ENCODE data around the gene TTC33. TPM values are rescaled to one million over a fixed set of nuclear protein-coding genes. Genes with fewer than 3 reads are reported as not detected.
"Not testable (repeated sequence)": the region's sequence is repeated elsewhere in the genome, so short reads cannot be mapped to it uniquely, and the experiment has no call there.

The TTC33 gene, protein sequence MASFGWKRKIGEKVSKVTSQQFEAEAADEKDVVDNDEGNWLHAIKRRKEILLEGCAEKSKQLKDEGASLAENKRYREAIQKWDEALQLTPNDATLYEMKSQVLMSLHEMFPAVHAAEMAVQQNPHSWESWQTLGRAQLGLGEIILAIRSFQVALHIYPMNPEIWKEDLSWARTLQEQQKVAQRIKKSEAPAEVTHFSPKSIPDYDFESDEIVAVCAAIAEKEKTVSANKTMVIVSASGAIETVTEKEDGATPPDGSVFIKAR
- polyA plus RNA-seq (2013, experiment 1 of 2; ENCODE audit: insufficient read length) = 9.7 TPM
- polyA plus RNA-seq (2013, experiment 2 of 2; ENCODE audit: insufficient read length) = 9.9 TPM

DNA sequence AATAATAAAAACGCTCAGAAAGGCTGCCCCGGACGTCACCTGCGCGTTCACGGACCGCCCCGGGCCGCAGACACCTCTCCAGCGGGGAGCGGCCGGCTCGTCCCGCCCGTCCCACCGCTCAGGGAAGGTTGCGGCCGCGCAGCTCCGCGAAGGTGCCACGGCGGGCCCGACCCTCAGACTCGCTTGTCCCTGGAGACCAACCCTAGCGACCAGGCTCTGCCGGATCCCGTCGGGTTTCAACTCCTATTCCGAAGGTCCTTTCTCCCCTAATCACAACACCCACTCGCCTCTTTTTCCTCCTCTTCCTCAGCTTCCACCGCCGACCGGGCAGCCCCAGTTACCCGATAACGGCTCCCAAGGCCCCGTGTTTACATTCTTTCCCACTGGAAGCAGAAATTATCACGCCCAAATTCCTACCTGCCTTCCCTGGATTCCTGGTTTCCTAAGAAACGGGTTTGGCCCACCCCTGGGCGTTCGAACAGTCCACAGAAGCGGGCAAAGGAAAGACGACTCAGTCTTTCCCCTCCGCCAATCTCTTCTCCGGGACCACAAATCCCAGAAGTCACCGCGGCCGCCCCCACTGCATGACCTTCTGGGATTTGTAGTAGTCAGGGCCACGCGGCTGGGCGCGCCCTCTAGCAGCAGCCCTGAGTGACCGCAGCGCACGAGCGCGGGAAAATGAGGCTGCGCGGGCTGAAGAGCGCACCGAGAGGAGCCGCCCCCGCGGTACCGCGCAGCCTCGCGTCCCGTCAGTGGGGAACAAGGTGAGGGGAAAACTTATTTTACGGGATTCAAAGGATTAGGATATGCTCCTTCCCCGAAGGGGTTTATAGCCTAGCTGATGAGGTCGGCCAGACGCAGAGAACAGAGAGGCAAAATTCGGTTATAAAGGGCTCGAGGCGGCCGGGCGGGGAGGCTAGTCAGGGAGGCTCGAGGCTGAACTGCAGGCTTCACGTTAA, at the start of gene TTC33:
TSS of gene TTC33 (minus strand) at position 555 of the 959 bp plus-strand sequence. CDS start 8,943 bp downstream, outside the sequence.
- peak; percentile 94 for DNase-seq

DNA sequence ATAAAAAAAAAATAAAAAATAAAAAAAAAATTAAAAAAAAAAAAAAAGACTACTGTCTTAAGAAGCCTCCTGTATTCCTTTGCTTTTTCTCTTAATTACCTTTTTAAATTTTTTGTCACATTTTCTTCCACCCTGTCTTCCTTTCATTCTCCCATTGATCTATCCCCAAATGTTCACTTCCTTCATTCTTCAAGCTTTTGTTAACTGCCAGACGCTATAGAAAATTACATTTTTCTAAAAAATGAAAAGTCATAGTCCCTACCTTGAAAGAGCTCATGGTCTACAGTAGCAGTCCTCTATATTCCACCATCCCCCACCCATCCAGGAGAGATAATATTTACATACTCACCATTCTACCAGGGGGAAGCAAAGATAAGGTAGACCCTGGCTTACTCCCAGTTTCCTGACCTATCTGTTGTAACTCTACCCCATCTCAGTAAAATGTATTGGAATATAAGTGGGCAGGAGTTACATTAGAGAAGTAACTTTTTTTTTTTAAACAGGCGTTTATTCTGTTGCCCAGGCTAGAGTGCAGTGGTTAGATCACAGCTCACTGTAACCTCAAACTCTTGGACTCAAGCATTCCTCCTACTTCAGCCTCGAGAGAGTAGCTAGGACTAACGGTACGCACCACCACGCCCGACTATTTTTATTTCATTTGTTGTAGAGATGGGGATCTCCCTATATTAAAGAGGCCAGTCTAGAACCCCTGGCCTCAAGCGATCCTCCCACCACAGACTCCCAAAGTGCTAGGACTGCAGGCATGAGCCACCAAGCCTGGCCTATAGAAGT, 46.2 kb upstream of the TTC33 start:
- DNase-seq = no peak

DNA sequence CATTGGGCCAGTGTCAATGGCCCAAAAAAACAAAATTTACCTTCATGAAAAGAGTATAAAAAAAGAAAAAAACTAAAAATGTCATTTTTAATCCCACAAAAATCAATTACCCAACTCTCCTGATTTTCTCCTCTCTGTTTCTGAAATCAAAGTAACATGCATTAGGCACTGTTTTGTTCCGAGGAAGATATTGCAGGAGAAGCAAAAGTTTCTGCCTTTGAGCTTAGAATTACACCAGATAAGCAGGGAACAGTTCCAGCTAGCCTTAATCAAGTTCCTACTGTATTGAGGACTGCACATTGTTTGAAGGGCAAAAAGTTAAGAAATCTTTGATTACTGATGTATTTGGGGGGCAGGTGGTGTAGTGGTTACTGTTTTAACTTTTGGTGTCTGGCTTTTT, 43.5 kb upstream of the TTC33 start:
- DNase-seq = no peak

DNA sequence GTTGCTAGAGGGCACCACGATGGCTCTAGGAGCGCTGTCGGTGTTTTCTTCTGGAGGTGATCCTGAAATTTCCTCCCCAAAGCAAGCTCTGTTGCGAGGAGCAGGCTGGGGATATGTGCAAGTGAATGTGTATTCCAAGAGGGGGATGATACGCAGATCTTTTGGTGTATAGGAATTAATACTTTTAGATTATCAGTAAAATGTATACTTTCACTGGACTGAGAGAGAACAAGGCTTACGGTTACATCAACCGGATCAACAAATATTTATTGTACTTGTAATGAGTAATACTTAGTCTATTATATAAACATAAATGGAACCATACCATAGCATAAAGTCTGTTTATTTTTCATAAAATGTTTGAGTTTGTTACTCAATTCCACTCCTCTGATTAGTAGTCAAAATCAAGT, 43.0 kb upstream of the TTC33 start:
- DNase-seq = no peak

DNA sequence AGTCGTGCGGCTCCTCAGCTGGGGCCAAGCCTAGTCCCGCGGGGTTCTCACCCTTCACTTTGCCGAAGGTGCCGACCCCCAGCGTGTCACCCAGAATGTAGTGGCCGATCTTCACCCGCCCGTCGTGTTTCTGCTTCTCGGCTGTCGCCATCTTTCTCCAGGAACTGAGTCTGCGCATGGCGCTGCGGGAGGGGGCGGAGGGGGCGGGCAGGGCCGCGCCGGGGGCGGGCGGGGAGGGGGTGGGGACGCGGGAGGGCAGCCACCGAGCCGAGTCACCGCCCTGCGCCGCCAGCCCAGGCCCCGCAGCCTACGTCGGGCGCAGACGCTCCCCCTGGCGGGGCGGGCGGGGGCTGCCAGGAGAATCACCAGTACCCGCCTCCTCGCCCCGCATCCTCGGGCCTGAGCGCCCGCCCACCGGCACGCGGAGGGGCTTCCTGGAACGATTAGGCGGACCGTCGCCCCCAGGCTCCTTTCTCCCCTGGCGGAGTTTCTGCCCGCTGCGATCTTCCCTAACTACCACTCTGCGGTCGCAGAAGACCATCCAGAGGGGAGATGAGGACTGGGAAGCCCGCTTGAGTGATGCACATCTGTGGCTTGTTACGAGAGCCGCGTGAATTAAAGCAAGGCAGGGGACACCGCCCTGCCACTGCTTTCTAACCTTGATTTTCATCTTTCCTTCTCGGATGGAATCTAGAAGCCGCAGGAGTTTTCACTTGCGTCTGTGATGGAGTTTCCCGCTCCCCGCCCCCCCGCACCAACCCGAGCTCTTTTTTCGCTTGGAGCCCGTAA, 42.4 kb upstream of the TTC33 start, which contains the start of gene PRKAA1:
TSS of gene PRKAA1 (minus strand) at position 363 of the 789 bp plus-strand sequence. CDS start at position 178, 185 bp downstream.
- peak; percentile 91 for DNase-seq

DNA sequence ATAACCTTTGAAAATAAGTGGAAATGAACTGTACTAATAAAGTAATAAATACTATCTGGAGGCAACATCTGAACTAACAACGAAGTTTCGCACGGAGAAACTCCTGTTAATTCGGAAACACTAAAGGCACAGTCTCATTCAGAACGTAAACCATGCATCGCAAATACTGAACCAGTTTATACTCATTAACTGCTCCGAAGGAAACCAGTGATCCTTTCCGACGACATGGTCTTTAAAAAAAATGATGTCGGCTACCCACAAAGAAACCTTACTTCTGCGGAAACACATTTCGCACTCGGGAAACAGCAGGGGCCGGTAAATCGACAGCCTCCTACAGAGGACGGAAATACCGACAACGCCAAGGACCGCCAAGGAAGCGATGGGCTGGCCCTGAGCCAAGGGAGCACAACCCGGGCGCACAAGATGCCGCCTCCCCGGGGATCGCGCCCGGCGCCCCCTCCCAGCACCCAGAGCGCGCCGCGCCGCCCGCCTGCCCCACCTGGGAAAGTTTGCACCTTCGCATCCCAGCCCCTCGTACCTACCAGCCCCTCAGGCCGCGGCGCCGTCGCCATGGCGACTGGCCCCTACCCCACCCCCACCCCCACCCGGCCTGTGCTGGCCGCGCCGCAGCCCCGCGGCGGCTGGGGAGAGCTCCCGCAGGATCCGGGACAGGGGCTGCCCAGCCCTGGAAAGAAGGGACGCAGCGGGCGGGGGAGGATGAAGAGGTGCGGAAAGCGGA, 41.7 kb upstream of the TTC33 start:
- peak; percentile 73 for DNase-seq

DNA sequence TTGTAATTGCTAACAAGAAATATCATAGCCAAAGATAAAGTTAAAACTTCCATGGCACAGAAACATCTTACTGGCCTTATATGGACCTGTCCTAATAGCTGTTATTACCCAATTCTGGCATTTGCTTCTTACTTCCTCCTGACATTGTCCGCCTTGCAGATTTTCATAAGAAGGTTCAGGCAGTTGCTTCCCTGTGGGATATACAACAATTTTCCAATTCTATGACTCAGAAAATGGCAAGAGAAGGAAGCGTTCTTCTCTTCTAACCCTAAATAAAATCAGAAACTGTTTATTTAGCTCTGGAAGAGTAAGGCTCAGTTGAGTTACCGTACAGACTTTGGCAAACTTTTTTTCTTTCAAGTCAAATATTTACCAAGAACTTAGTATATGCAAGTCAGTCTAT, 40.7 kb upstream of the TTC33 start:
- peak; percentile 43 for DNase-seq

DNA sequence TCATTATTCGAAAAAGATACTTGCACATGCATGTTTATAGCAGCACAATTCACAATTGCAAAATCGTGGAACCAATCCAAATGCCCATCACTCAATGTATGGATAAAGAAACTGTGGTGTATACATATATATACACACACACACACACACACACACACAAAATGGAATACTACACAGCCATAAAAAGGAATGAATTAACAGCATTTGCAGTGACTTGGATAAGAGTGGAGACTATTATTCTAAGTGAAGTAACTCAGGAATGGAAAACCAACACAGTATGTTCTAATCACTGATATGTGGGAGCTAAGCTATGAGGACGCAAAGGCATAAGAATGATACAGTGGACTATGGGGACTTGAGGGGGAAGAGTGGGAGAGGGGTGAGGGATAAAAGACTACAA, 39.1 kb upstream of the TTC33 start:
- DNase-seq = not testable (repeated sequence)

DNA sequence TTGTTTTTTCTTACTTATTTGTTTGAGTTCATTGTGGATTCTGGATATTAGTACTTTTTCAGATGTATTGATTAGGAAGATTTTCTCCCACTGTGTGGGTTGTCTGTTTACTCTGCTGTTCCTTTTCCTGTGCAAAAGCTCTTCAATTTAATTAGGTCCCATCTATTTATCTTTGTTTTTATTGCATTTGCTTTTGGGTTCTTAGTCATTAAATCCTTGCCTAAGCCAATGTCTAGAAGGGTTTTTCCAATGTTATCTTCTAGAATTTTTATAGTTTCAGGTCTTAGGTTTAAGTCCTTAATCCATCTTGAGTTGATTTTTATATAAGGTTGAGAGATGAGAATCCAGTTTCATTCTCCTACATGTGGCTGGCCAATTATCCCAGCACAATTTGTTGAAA, 38.6 kb upstream of the TTC33 start:
- DNase-seq = not testable (repeated sequence)

DNA sequence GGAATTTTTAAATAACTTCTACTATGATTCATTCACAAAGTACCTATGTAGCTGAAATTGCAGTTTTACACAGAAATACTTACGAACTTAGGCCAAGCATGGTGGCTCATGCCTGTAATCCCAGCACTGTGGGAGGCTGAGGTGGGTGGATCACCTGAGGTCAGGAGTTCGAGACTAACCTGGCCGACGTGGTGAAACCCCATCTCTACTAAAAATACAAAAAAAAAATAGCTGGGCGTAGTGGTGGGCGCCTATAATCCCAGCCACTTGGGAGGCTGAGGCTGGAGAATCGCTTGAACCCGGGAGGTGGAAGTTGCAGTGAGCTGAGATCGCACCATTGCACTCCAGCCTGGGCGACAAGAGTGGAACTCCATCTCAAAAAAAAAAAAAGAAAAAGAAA, 36.9 kb upstream of the TTC33 start:
- DNase-seq = not testable (repeated sequence)

DNA sequence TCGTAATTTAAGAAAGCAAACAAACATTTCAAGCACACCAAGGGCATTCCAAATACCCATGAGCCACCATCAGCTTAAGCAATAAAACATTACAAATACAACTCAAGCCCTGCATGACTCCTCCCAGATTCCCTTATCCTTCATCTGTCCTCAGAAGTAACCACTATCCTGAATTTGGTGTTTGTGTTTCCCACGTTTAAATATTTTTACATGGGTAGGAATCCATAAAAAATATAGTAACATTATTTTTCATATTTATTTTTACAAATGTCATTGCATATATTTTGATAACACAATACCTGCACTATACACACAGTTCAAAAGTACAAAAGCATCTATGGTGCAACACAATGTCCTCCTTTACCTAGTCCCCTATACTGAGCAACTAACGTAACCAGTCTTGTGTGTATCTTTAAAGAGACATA, 36.0 kb upstream of the TTC33 start:
- DNase-seq = no peak

DNA sequence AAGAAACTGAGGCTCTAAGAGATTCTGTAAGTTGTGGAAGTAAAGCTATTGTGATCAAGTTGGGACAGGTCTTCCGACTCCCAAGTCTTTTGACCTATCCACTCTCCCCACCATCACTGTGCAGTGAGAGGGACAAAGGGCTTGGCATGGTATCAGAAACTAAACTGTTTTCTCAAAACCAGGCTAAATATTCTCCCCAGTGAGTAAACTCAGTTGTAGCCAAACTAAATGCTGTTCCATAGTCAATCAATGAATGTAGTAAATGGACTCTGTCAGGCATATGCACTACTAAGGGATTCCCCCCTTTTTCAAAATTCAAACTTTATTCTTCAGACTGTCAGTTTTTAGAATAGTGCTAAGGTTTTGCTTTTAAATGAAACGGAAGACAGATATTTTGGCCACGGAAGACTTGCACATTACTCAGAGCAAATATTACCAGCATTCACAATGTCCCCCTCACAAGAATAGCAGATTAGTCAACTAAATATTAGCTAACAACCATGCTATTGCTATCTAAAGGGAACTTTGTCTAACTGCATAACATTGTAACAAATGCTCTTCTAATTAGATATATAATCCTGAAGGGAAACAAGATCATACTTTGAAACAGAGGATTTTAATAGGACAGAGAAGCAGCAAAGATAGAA, 35.3 kb upstream of the TTC33 start:
- no peak for DNase-seq

DNA sequence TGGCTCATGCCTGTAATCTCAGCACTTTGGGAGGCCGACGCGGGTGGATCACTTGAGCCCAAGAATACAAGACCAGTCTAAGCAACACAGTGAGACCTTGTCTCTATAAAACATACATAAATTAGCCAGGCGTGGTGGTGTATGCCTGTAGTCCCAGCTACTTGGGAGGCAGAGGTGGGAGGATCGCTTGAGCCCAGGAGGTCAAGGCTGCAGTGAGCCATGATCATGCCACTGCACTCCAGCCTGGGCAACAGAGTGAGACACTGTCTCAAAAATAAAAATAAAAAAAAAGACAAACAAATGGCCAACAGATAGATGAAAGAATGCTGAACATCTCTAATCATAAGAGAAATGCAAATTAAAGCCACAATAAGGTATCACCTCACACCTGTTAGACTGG, 33.2 kb upstream of the TTC33 start:
- not testable (repeated sequence) for DNase-seq

DNA sequence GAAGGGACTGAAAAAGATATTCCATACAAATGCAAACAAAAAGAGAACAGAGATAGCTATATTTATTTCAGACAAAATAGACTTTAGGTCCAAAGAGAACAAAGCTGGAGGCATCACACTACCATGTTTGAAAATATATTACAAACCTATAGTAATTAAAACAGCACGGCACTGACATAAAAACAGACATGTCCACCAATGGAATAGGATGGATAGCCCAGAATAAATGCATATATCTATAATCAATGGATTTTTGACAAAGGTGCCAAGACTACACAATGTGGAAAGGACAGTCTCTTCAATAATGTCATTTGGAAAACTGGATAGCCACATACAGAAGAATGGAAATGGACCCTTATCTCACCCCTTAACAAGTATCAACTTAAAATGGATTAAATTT, 32.2 kb upstream of the TTC33 start:
- no peak for DNase-seq

DNA sequence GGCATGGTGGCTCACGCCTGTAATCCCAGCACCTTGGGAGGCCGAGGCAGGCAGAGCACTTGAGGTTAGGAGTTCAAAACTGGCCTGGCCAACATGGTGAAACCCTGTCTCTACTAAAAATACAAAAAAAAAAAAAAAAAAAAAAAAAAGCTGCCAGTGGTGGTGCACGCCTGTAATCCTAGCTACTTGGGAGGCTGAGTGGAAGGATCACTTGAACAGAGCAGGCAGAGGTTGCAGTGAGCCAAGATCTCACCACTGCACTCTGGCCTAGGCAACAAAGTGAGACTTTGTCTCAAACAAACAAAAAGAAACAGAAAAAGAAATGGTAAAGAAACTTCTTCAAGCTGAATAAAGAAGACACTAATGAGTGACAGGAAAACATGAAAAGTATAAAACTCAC, 30.9 kb upstream of the TTC33 start:
- DNase-seq = not testable (repeated sequence)

DNA sequence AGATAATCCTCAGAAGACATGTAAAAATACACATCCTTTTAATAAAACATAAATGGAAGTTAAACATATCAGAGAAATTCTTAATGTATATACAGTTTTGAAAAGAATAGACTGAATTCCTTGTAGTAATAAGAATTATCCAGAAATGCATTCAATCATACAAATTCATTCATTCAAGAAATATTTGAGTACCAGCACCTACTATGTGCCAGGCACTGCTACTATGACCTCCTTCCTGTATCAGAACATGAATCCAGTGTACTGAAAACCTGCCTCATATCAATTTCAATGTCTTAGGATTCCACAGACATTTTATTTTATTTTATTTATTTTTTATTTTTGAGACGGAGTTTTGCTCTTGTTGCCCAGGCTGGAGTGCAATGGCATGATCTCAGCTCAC, 29.2 kb upstream of the TTC33 start:
- DNase-seq = no peak

DNA sequence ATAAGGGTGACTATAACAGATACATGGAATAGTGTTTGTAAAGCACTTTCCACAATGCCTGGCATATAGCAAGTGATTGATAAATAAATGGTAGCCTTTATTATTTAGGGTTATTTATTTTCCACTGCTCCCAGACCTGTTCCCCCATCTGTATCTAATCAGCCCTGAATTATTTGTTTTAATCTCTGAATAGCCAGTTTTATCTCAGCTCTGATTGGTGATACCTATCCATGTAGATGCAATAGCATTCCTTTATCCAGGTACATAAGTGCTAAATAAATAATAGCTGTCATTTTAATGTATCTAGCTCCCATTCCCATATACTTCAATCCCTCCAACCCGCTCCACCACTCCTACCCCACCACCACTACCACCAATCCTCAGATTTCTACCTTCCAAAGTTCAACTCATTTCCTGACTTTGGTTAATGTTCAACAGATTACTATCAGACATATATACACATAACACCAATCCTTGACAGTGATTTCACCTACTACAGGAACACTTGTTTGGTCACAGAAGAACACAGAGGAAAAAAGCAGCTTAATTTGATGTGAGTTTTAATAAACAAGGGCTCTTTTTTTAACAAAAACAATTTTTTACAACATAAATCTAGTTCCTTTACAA, 28.4 kb upstream of the TTC33 start:
- DNase-seq = no peak

DNA sequence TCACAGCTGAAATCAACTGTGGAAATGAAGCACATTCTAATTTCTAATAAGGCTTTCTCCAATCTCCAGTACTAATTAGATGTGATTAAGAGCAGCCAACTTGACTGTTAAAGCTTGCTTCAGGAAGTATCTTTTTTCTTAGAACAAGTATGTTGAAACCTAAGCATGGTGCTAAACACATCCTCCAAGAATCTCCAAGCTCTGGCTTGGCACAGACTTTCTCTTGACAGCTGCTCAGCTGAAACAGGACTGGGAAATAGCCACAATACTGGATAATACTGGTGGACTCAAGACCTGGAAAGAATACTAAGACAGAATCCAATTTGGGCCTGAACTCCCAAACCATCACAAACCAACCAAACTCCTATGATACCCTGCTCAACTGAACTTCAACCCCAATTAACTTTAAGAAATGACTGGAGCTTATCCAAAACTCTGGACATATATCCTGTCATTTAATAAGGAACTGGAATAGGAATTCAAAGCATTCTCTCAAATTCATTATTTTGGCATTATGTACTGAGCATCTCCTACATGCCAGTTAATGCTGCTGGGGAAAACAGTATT, 26.2 kb upstream of the TTC33 start:
- peak; percentile 12 for DNase-seq

DNA sequence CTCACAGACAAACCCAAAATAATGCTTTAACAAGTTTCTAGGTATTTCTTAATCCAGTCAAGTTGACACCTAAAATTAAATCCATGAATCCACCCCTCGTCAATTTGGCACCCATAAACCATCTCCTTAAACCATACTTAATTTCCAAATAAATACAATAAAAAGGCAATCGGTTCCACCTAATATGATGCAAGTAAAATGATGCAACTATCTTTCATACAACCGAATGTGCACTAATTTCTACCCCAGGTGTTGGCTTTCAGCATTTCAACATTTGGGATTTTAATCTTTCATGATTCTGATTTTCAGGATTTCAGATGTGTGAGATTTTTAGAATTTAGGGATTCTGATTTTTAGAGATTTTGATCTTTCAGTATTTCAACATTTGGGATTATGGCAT, 25.1 kb upstream of the TTC33 start:
- DNase-seq = no peak

DNA sequence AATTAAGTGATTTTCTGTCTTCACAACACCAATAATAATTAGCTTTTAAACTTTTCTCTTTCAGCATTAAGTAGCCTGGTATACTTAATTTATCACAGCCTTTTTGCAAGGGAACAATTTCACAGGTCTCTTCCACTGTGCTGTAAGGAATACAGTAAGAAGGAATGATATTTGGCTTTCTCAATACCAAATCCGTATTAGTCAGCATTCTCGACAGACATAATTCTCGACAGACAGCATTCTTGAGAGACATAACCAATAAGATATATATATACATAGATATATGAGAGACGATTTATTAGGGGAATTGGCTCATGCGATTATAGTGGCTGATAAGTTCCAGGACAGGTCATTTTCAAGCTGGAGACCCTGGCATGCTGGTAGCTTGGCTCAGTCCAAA, 24.4 kb upstream of the TTC33 start:
- no peak for DNase-seq

All from fibroblast of skin of scalp (primary cell).